Mammary epithelial cell (primary cell): ENCODE results near the gene MSI2.

Experiments used
- CTCF ChIP-seq, 2 donors: IDR thresholded peaks in 1 of 2; conservative IDR thresholded peaks in 1 of 2; 2 replicates each; pipeline ENCODE4 v1.5.1; 2011 to 2012; ENCODE audit warnings: inconsistent platforms in 2 of 2, low read length in 2 of 2, mild to moderate bottlenecking in 2 of 2, control low read depth in 1 of 2, low read depth in 1 of 2; ENCODE audit not compliant: insufficient read depth in 1 of 2; ENCODE audit errors: extremely low read depth in 1 of 2
- EZH2 ChIP-seq: IDR thresholded peaks from 2 replicates; pipeline ENCODE4 v1.6.1; 2012; ENCODE audit warnings: low read length, inconsistent platforms, borderline replicate concordance

GRCh38 chr17:57485566-57485865 is 229.2 kb downstream of the MSI2 start:
- TF ChIP-seq CTCF (conservative IDR thresholded peaks at IDR 0.05 in 1 of 2, IDR thresholded peaks at IDR 0.05 in 1 of 2; ENCODE audit: extremely low read depth in 1 of 2, insufficient read depth in 1 of 2, low read depth in 1 of 2, low read length in 2 of 2) (no peak), EZH2 (no peak)
